ENCODE measurements around the gene TET1.
"Not testable (repeated sequence)": the region's sequence is repeated elsewhere in the genome, so short reads cannot be mapped to it uniquely, and the experiment has no call there.

The TET1 gene

GRCh38 chr10:68613974-68614373 lies 53.8 kb downstream of the TET1 start:
- not testable (repeated sequence) for DNase-seq (ENCODE audit: low read depth)

GRCh38 chr10:68617691-68618090 lies 57.6 kb downstream of the TET1 start:
- DNase-seq (ENCODE audit: low read depth), result not testable (repeated sequence)

- no peak for DNase-seq (ENCODE audit: low read depth)
Measured at GRCh38 chr10:68618234-68618633, 58.1 kb downstream of the TET1 start.

GRCh38 chr10:68619595-68619994 lies 59.5 kb downstream of the TET1 start:
- no peak for DNase-seq (ENCODE audit: low read depth)

DNA sequence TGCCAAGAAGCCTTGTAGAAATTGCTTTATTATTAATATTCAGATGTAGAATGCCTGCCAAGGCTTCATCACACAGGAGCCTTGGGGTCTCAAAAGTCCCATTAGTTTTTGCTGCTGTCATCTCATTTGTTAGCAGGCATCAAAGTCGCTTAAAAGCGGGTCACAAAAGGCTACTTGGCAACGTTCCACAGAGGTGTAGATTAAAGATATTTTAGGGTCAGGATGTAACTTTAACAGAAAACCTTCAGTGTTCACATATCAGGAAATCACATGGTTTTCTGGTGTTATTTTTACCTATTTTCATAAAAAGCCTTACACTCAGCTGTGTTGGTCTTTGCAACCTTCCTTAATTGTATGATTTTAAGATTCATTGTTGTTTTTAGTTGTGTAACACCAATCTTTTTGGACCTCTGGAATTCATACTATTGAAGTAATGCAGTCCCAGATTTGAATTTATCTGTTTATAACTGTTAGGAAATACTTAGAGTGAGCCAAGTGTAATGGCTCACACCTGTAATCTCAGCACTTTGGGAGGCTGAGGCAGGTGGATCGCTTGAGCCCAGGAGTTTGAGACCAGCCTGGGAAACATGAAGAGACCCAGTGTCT lies 65.3 kb downstream of the TET1 start:
- DNase-seq (ENCODE audit: low read depth), result no peak

- no peak for DNase-seq (ENCODE audit: low read depth)
Measured at GRCh38 chr10:68628576-68629127, 68.5 kb downstream of the TET1 start.

DNA sequence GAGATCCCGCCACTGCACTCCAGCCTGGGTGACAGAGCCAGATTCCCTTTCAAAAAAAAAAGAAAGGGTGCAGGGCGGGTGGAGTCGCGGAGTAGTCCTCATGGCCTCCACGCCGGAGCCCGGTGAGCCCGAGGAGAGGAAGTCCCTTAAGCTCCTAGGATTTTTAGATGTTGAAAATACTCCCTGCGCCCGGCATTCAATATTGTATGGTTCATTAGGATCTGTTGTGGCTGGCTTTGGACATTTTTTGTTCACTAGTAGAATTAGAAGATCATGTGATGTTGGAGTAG lies 72.1 kb downstream of the TET1 start:
- not testable (repeated sequence) for DNase-seq (ENCODE audit: low read depth)

- DNase-seq (ENCODE audit: low read depth), result no peak
Measured at GRCh38 chr10:68633281-68633680, 73.1 kb downstream of the TET1 start.

- no peak for DNase-seq (ENCODE audit: low read depth)
Measured at GRCh38 chr10:68633816-68634466, 73.8 kb downstream of the TET1 start.

- DNase-seq (ENCODE audit: low read depth), result no peak
Measured at GRCh38 chr10:68636335-68636734, 76.2 kb downstream of the TET1 start.

DNA sequence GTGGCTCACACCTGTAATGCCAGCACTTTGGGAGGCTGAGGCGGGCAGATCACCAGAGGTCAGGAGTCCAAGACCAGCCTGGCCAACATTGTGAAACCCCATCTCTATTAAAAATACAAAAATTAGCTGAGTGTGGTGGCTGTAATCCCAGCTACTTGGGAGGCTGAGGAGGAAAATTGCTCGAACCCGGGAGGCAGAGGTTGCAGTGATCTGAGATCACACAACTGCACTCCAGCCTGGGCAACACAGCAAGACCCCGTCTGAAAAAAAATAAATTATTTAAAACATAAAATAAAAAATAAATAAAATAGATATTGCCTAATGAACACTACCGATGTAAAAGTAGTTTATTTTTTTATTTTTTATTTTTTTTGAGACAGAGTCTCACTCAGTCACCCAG lies 83.4 kb downstream of the TET1 start:
- not testable (repeated sequence) for DNase-seq (ENCODE audit: low read depth)

- no peak for DNase-seq (ENCODE audit: low read depth)
Measured at GRCh38 chr10:68647672-68648341, 87.7 kb downstream of the TET1 start.

DNA sequence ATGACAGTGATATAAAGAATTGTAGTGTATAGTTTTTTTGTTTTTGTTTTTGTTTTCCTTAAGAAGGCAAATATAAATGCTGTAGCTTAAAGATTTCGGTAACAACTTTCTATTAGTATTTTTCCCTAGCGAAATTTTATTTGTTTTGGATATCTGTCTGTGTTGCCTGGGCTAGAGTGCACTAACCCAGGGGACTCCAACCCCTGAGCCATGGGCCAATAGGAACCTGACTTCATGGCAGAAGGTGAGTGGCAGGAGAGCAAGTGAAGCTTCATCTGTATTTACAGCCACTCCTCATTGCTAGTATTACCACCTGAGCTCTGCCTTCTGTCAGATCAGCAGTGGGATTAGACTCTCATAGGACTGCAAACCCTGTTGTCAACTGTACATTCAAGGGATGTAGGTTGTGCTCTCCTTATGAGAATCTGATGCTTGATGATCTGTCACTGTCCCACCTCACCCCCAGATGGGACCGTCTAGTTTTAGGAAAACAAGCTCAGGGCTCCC lies 95.5 kb downstream of the TET1 start:
- DNase-seq (ENCODE audit: low read depth), result no peak

- DNase-seq (ENCODE audit: low read depth), result no peak
Measured at GRCh38 chr10:68665841-68666240, 105.7 kb downstream of the TET1 start.

DNA sequence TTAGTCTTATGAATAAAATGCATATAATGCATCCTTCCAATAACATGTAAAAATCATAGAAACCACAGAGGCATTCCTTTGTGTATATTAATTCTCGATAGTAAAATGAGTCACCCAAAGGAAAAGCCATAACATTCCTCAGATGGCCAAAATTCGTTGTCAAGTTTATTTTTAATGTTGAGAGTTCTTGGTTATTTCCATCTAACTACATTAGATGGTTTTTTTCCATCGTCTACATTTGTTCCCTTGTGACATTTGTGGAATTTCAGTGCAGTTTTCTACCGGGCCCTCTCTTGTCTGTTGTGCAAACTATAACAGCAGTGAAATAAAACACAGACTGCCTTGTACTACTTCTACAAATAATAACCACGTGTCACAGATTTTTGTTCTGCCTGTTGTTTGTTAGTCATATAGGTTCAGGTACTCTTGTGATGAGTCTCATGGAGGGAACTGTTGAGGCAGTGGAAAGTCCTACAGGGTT lies 106.2 kb downstream of the TET1 start:
- no peak for DNase-seq (ENCODE audit: low read depth)

- no peak for DNase-seq (ENCODE audit: low read depth)
Measured at GRCh38 chr10:68668231-68668630, 108.1 kb downstream of the TET1 start.

GRCh38 chr10:68668972-68669371 lies 108.8 kb downstream of the TET1 start:
- DNase-seq (ENCODE audit: low read depth), result no peak

- no peak for DNase-seq (ENCODE audit: low read depth)
Measured at GRCh38 chr10:68684413-68684812, 124.3 kb downstream of the TET1 start.

DNA sequence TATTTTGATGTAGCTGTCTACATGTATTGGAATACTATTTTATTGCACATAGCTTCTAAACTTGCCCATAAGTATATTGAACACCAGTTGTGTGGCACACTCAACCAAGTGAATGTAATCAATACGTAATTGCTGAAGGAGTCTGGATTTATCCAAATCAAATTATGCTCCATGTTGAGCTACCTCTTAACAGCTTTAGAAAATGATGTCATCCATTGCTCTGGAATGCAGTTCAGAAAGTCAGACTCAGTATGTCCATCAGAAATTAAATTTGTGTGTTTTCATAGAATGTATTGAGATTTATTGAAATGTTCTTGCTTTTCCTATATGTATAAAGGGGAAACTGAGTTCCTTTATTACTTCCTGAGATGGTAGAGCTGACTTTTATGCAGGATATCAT lies 135.9 kb downstream of the TET1 start:
- no peak for DNase-seq (ENCODE audit: low read depth)

DNA sequence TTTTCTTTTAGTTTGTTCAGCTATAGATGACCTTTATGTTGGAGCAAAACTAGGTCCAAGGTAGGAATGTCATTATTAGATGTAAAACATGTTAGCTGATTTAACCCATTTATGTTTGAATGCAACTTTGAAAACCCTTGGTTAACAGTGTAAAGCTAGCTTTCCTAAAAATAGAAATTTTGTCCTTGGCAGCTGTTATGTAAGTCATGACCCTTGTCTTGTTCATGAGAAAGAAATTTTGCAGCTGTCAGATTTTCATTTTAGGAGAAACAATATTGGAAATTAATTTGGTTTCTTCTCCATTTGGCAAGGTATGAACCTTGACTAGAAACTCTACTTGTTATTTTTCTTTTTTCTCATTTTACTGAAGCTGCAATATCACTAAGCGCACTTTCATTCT lies 137.0 kb downstream of the TET1 start:
- DNase-seq (ENCODE audit: low read depth), result no peak

- DNase-seq (ENCODE audit: low read depth), result no peak
Measured at GRCh38 chr10:68700197-68700596, 140.1 kb downstream of the TET1 start.

GRCh38 chr10:68705548-68705947 lies 145.4 kb downstream of the TET1 start:
- no peak for DNase-seq (ENCODE audit: low read depth)

GRCh38 chr10:68708987-68709386 lies 148.8 kb downstream of the TET1 start:
- not testable (repeated sequence) for DNase-seq (ENCODE audit: low read depth)
